Fibroblast of lung (primary cell): ENCODE measurements around the gene KCNJ11. TPM values are rescaled to one million over a fixed set of nuclear protein-coding genes. Genes with fewer than 3 reads are reported as not detected.

ENCODE experiments used
- DNase-seq, 2 donors: peaks; one replicate each; pipeline versions ENCODE4 v3.0.0 to v3.0.0-alpha.2; 2010; ENCODE audit warnings: low read depth in 2 of 2
- H2AFZ ChIP-seq: 2 replicates; pipeline ENCODE4 v1.5.1; 2012; ENCODE audit warnings: low read length, control low read depth, inconsistent platforms
- H3K27ac ChIP-seq: 2 replicates; pipeline ENCODE4 v1.5.1; 2011; ENCODE audit warnings: low read length, control low read depth; ENCODE audit not compliant: insufficient read depth
- H3K27me3 ChIP-seq: 2 replicates; pipeline ENCODE4 v1.5.1; 2011; ENCODE audit warnings: mild to moderate bottlenecking, low read length; ENCODE audit not compliant: control insufficient read depth, insufficient read depth
- H3K36me3 ChIP-seq: 2 replicates; pipeline ENCODE4 v1.5.1; 2011; ENCODE audit warnings: low read length; ENCODE audit not compliant: control insufficient read depth, insufficient read depth
- H3K4me1 ChIP-seq: 2 replicates; pipeline ENCODE4 v1.5.1; 2011; ENCODE audit warnings: low read length; ENCODE audit not compliant: control insufficient read depth, insufficient read depth; ENCODE audit errors: extremely low read depth
- H3K4me2 ChIP-seq: 2 replicates; pipeline ENCODE4 v1.5.1; 2011; ENCODE audit warnings: low read length, control low read depth; ENCODE audit not compliant: insufficient read depth; ENCODE audit errors: extremely low read depth
- H3K4me3 ChIP-seq, 4 experiments: fragments of 200-600 bp in 1 of 4; sonication (generic) in 1 of 4; replicated peaks in 1 of 4; 2 replicates each; pipeline ENCODE4 v1.5.1; 2011 to 2016; ENCODE audit warnings: low read length in 4 of 4, low read depth in 3 of 4, mild to moderate bottlenecking in 3 of 4, control low read depth in 2 of 4, inconsistent platforms in 1 of 4, mixed read lengths in 1 of 4; ENCODE audit not compliant: insufficient read depth in 1 of 4; ENCODE audit errors: control extremely low read depth in 1 of 4
- H3K79me2 ChIP-seq: 2 replicates; pipeline ENCODE4 v1.5.1; 2012; ENCODE audit warnings: mild to moderate bottlenecking, low read length, inconsistent platforms; ENCODE audit not compliant: control insufficient read depth, insufficient read depth
- H3K9ac ChIP-seq: 2 replicates; pipeline ENCODE4 v1.5.1; 2011; ENCODE audit warnings: mild to moderate bottlenecking, low read length, control low read depth; ENCODE audit not compliant: insufficient read depth
- H3K9me3 ChIP-seq: 2 replicates; pipeline ENCODE4 v1.5.1; 2012; ENCODE audit warnings: low read depth, low read length; ENCODE audit not compliant: control insufficient read depth, insufficient read depth
- H4K20me1 ChIP-seq: 2 replicates; pipeline ENCODE4 v1.5.1; 2011; ENCODE audit warnings: low read length; ENCODE audit not compliant: control insufficient read depth, insufficient read depth; ENCODE audit errors: extremely low read depth
- EZH2 ChIP-seq: IDR thresholded peaks from 2 replicates; pipeline ENCODE4 v1.5.1; 2012; ENCODE audit warnings: low read length, control low read depth, mild to moderate bottlenecking; ENCODE audit errors: missing control alignments
- polyA plus RNA-seq, 2 donors: library from polyadenylated mRNA; depleted of rRNA in 1 of 2; stranded (reverse) in 1 of 2; unstranded in 1 of 2; fragments of >200 nt; gene quantifications; 2 replicates each; pipeline ENCODE4 v1.2.1, GENCODE V29; 2011 to 2012; ENCODE audit warnings: missing spikeins in 1 of 2
- total RNA-seq: library from RNA; depleted of rRNA; stranded (reverse); fragments of >200 nt; gene quantifications from 2 replicates; pipeline ENCODE4 v1.2.1, GENCODE V29; 2014
- TF ChIP-seq, protein P1 (sequence below), 2 donors: IDR thresholded peaks in 1 of 2; conservative IDR thresholded peaks in 1 of 2; 1 replicate in 1 of 2; 2 replicates in 1 of 2; pipeline ENCODE4 v1.5.1; 2011 to 2012; ENCODE audit warnings: low read length in 2 of 2, control low read depth in 1 of 2, inconsistent platforms in 1 of 2, low read depth in 1 of 2, mild to moderate bottlenecking in 1 of 2

The KCNJ11 gene
- total and polyA plus RNA-seq, 2 donors (not counting 1 experiment from before 2014, with no cell fraction given) = not detected

DNA sequence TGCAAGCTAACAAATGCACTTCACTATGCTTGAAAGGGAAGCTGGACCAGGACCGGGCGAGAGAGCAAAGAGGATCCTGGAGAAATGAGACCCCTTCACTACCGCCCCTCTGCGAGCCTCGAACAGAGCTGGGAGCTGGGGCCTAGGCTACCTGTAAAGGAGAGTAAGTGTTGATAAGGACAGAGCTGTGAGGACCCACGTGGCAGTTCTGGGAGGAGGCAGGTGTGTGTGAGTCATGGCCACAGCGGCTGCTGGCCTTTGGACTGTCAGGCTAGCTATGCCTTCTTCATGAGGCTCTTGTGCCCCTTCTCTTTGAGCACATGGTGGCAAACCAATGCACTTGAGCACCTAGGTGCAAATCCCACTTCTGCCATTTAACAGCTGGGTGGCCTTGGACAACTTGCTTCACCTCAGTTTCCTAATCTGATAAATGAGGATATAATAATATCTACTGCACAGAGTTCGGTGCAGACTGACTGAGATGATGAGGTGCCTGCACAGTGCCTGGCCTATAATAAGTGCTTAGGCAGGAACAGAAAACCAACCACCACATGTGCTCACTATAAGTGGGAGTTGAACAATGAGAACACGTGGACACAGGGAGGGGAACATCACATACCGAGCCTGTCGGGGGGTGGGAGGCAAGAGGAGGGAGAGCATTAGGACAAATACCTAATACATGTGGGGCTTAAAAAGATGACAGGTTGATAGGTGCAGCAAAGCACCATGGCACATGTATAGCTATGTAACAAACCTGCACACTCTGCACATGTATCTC, 35.3 kb upstream of the KCNJ11 start:
- Histone ChIP-seq H3K36me3 (no peaks in the 10 kb centered on the region), H4K20me1 (no peaks in the 10 kb centered on the region), H3K27me3 (no peaks in the 10 kb centered on the region), H3K9ac (no peak overlapping the region), H3K4me3 (no peak overlapping the region), H3K4me2 (no peak overlapping the region), H3K4me1 (no peaks in the 10 kb centered on the region), H3K79me2 (no peaks in the 10 kb centered on the region), H3K9me3 (no peaks in the 10 kb centered on the region), H3K27ac (no peak overlapping the region), H2AFZ (no peak overlapping the region)
- TF ChIP-seq, protein P1, sequence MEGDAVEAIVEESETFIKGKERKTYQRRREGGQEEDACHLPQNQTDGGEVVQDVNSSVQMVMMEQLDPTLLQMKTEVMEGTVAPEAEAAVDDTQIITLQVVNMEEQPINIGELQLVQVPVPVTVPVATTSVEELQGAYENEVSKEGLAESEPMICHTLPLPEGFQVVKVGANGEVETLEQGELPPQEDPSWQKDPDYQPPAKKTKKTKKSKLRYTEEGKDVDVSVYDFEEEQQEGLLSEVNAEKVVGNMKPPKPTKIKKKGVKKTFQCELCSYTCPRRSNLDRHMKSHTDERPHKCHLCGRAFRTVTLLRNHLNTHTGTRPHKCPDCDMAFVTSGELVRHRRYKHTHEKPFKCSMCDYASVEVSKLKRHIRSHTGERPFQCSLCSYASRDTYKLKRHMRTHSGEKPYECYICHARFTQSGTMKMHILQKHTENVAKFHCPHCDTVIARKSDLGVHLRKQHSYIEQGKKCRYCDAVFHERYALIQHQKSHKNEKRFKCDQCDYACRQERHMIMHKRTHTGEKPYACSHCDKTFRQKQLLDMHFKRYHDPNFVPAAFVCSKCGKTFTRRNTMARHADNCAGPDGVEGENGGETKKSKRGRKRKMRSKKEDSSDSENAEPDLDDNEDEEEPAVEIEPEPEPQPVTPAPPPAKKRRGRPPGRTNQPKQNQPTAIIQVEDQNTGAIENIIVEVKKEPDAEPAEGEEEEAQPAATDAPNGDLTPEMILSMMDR (conservative IDR thresholded peaks at IDR 0.05 in 1 of 2, IDR thresholded peaks at IDR 0.05 in 1 of 2; ENCODE audit: low read depth in 1 of 2, low read length in 2 of 2) = no peak
- TF ChIP-seq EZH2 = no peak
- DNase-seq = no peak

DNA sequence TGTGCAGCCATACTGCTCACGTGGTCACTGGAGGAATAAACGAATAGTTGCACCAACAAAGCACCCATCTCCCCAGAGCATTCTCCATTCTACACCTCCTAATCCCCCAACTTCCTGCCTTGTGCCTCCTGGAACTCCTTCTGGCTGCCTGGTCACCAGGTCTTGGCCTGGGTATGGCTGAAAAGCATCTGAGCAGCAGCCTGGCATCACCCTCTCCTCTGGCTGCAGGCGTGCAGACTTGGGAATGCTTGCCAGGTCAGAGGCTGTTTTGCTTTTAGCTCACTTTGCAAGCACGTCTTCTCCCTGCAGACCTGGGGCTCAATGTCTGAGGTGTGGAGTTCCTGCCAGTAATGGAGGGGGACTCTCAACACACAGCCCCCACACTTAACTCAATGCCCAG, 33.3 kb upstream of the KCNJ11 start:
- H3K4me3 ChIP-seq = no peak overlapping the region
- H3K36me3 ChIP-seq = no peaks in the 10 kb centered on the region
- H3K4me2 ChIP-seq = no peak overlapping the region
- no peak overlapping the region for H3K27ac ChIP-seq
- no peaks in the 10 kb centered on the region for H4K20me1 ChIP-seq
- no peaks in the 10 kb centered on the region for H3K4me1 ChIP-seq
- no peak overlapping the region for H2AFZ ChIP-seq
- H3K27me3 ChIP-seq = peaks cover 4% of the 10 kb centered on the region
- H3K9me3 ChIP-seq = no peaks in the 10 kb centered on the region
- DNase-seq = no peak
- no peak overlapping the region for H3K9ac ChIP-seq
- no peak for TF ChIP-seq EZH2
- TF ChIP-seq, protein P1 (conservative IDR thresholded peaks at IDR 0.05 in 1 of 2, IDR thresholded peaks at IDR 0.05 in 1 of 2; ENCODE audit: low read depth in 1 of 2, low read length in 2 of 2) = no peak
- H3K79me2 ChIP-seq = no peaks in the 10 kb centered on the region

DNA sequence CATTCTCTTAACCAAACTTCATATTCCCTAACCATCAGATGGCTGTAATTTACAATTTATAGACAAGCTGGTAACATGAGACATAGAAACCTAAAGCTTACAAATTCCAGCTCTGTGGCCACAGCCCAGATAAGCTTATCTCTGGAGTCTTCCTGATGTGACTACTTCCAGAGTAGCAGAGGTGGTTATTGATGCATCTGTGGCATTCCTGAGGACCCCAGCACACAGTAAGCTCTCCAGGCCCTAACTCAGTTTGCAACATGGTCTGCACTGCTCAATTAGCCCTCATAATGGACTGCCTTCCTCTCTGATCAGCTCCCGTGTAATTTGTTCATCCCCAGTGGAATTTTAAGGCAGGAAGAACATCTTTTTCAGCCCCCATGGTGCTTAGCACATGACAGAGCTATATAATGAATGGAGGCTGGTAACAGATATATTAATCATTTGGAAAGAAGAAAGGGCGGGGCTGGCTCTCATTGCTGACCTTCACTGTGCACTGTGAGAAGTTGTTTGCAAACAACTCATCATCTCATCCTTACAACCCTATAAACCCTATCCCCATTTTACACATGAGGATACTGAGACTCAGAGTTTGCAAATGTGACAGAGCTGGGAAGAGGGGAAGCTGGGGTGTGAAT, 30.1 kb upstream of the KCNJ11 start:
- no peaks in the 10 kb centered on the region for H3K36me3 ChIP-seq
- peak in 1 of 2 donors; percentile 8 for DNase-seq
- no peak overlapping the region for H2AFZ ChIP-seq
- no peak overlapping the region for H3K9ac ChIP-seq
- no peak overlapping the region for H3K4me2 ChIP-seq
- no peaks in the 10 kb centered on the region for H4K20me1 ChIP-seq
- H3K27ac ChIP-seq = no peak overlapping the region
- H3K79me2 ChIP-seq = no peaks in the 10 kb centered on the region
- TF ChIP-seq, protein P1 (conservative IDR thresholded peaks at IDR 0.05 in 1 of 2, IDR thresholded peaks at IDR 0.05 in 1 of 2; ENCODE audit: low read depth in 1 of 2, low read length in 2 of 2) = no peak
- no peak for TF ChIP-seq EZH2
- no peak overlapping the region for H3K4me3 ChIP-seq
- H3K9me3 ChIP-seq = no peaks in the 10 kb centered on the region
- no peaks in the 10 kb centered on the region for H3K4me1 ChIP-seq
- H3K27me3 ChIP-seq = peaks cover 4% of the 10 kb centered on the region
